Ramos (cell line): Measurements from ENCODE around the gene FAM110D.

ENCODE experiments used
- in situ Hi-C: fragments of 300-500 bp; cut with MboI; formaldehyde crosslinking; loops from one replicate; pipeline ENCODE4 v1.14.3; 2022; ENCODE audit warnings: low sequenced_read_pairs; ENCODE audit not compliant: unreplicated experiment

Gene FAM110D

DNA sequence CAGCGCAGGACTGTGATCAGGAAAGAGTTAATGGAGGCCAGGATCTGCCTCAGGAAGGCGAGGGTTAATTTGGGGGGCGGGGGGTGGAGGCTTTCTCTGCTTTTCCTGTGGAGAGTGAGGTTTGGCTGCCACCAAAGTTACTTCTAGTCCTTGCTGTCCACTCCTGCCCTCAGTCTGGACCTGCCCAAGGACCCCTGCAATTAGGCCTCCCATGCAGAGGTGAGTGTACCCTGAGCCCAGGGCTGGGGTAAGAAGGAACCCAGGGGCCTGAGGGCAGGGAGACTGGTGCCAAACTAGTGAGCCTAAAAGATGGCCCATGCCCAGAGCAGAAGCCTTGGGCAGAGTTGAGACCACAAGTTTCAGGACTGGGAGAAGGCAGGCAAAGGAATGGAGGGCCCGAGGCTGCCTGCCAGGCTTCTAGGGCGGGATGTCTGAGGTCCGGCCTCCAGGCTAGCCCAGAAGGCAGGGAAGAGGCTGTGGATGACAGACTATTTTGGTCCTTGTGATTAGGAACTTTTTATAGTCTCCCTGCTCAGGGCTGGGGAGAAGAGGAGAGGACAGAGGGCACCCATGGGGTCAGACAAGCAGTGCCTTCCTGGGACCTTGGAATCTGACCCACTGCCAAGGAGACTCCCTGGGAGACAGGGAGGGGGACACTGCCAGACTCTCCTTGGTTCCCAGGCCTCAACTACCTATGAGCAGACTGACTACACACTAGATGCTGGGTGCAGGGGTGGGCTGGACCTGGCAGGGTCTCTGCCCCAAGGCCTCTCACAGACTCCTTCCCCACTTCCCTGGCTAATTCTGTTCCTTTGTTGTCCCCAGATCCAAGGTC, at the start of gene FAM110D:
Gene FAM110D, plus strand, starts transcription at position 172 of the 835 bp plus-strand sequence. CDS start 2,213 bp downstream, outside the sequence.
- in situ Hi-C loops: no loop called here

DNA sequence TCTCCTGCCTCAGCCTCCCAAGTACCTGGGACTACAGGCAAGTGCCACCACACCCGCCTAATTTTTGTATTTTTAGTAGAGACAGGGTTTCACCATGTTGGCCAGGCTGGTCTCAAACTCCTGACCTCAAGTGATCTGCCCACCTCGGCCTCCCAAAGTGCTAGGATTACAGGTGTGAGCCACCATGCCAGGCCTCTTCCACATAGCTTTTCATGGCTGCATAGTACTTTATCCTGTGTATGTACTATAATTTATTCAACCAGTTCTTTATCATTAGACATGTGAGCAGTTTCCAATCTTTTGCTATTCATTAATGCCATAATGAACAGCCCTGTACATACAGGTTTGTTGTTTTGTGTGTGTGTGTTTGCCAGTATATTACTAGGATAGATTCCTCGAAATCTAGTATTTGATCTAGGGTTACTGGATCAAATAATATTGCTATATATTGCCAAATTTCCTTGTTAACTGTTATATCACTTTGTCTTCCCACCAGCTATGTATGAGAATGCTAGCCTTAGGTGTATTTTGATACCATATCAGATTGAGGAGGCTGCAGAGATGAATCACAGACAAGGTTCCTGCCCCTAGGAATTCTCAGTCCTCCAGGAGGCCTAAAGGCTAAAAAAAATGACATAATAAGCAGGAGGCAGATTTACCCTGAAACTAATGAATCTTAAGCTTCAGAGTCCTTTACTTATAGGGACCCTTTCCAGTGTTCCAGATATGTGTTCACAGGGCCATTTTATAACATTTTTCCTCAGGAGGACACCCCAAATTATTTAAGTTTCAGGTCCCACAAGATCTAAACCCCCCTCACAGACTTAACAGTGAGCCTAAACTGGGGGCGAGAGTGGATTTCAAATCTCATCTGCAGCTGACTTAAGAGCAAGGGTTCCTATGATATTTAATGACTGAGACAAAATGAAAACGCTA, 49.4 kb upstream of the FAM110D start:
- in situ Hi-C loops: loop anchor here (5.0 kb wide), 1 partner anchor 38 kb away; no protein-coding TSS in a partner anchor

GRCh38 chr1:26110731-26111529, 47.9 kb upstream of the FAM110D start:
- in situ Hi-C loops: no loop called here

GRCh38 chr1:26111530-26112406, 47.1 kb upstream of the FAM110D start, which contains the start of gene PDIK1L:
PDIK1L (plus strand) TSS chr1:26111824; CDS start chr1:26114309, 2,485 bp downstream.
- in situ Hi-C loops: no loop called here

DNA sequence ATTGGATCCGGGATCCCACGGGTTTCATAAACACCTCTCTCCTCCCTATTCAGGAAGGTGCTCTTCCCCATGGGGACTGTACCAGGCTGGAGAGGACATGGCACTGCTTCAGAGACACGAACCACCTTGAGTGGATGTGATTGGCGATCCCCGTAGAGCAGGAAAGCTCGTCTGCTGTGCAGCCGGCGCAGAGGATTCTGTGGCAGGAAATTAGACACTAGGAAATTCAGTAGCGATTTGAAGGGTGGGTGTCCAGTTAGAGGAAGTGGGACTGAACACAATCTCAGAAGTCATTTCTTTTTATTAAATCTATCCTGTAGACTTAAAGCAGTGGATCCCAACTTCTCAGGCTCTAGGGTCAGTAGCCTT, 46.5 kb upstream of the FAM110D start:
- in situ Hi-C loops: no loop called here

GRCh38 chr1:26114165-26114927, 44.5 kb upstream of the FAM110D start:
- in situ Hi-C loops: no loop called here

DNA sequence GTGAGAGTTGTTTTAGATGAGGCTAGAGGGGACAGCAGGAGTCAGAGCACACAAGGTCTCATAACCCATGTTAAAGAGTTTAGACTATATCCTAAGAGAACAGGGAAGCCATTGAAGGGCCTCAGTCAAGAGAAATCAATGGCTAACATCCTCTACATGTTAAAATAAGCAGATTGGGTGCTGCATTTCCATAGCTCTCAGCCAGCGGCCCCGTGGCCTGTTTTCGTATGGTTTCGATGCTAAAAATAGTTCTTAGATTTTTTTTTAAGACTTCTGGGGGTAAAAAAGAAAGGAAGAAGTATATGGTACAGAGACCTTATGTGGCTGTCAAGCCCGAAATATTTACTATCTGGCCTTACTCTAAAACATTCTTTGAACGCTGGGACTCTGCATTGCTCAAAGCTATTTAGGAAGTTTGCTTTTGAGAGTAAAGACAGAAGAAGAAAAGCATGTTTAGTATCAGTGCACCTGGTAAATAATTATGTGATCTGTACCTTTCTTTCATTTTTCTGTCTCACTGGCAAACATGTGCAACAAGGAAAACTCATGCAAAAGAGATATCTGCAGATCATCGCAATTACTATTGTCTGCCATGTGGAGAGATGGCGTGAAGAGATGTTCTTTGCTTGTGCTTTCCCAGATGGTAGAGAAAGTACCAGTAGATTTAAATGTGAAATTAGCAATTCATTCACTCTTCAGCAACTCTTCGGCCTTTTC, 38.8 kb upstream of the FAM110D start:
- in situ Hi-C loops: no loop called here

GRCh38 chr1:26121854-26122773, 36.8 kb upstream of the FAM110D start:
- in situ Hi-C loops: no loop called here

DNA sequence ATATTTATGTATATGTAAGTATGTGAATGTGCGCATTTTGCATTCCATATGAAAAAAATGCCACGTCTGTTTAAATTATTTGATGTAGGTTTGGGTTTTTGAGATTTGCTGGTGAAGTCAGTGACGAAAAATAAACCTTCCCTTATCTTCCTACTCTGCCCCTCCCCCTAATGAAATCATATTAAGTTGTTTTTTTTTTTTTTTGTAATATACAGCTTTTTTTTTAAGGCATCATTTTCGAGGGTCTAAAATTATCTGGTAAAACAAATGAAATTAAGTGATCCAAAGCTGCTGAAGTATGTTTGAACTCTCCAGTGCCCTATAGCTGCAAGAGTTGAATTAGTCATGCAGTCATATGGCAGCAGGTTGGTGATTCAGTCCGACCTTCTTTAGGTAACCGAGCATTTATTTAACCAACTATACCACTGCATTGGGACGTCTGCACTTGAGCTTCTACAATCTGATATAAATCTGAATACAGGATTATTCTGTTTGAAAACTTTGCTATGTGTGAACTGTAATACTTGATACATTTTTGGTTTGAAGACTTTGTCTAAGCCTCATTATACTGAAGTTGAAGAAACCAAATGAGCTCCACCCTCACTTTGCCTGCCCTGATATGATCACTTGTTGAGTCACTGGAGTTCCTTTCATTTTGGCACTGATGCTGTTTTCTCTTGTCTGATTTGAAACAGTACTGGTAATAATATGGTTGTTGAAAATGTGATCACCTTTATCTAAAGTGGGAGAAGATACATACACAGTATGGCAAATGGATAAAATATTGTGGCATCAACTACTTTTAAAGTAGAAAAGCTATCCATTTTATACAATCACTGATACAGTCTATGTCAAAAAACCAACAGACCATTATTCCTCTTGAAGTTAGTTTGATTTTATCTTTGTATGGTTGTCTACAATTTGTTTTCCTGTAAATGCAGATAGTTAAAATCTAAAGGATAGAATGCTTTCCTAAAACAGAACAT, 35.6 kb upstream of the FAM110D start:
- in situ Hi-C loops: no loop called here

GRCh38 chr1:26124418-26125331, 34.2 kb upstream of the FAM110D start:
- in situ Hi-C loops: no loop called here

- in situ Hi-C loops: no loop called here
Measured at GRCh38 chr1:26125382-26125781, 33.5 kb upstream of the FAM110D start.

GRCh38 chr1:26125946-26126320, 32.9 kb upstream of the FAM110D start:
- in situ Hi-C loops: no loop called here

- in situ Hi-C loops: no loop called here
Measured at GRCh38 chr1:26126321-26127084, 32.4 kb upstream of the FAM110D start.
